G401.6 (cell line): ENCODE data around the gene CAMTA1.

Experiments used
- FAIRE-seq: peaks from 2 replicates; lab custom pipeline; 2012; peaks lifted over from hg19 to GRCh38; lab: Jason Lieb, UNC

The CAMTA1 gene

DNA sequence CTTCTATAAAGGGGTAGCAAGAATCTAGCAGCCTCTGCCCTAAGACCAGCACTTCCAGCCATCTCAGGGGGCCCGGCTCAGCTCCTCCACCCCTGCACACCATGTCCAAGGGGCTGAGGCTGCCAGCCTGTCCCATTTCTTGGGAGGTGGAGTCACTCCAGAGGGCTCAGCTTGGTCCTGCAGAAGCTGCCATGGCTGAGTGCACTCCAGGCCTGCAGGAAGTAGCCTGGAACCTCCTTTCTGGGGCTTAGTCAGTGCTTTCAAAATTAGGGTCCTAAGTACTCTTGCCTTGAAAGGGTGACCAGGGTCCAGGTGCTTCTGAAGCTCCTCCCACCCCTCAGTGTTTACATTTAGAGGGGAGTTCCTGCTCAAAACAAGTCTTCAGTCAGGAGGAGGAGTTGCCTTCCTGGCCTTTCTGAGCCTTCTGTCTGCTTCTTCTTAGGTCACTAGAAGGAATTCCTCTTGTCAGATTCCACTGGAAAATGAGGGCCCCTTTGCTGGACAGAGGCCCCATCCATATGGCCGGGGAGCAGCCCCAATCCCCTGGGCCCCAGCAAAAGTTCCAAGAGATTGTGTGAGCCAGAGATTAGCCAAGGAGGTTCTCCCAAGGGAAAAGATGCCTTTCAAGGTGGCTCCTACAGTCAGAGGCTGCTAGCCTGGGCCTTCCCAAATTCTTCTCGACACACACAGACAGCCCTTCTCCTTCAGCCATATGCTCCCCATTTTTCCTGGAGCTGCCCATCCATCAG lies 857.7 kb downstream of the CAMTA1 start:
- no peak for FAIRE-seq

DNA sequence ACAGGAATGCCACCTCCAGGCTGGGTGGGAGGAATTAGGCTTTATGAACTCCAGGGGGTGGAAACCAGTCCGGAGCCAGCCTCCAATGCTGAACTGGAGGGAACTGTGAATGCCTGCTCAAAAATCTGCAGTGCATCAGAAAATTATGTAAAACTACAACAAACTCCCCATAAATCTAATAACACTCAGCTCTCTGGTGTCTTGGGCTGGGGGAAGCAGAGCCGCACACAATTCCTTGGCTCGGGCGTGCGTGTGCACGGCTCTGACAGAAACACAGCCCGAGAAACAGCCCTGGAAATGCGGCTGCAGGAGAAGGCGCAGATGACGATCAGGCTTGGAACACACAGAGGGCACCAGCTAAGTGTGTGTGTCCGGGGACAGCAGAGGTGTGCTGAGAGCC lies 858.3 kb downstream of the CAMTA1 start:
- no peak for FAIRE-seq

DNA sequence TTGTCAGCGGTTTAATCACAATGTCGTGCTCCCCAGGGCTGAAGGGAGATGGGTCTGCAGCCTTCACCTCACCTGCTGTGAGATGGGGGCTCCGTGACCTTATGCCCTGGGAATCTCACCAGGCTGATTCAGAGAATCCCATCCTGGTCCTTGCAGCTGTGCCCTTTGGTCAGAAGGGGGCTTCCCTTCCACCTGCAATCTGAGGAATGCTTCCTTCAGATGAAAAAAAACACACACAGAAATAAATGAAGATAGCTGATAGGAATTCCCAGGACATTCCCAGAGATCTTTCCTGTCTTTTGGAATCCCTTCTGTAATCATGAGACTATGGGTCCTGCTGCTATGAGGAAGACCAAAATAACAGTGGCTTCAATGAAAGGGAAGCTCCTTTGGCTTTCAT lies 858.8 kb downstream of the CAMTA1 start:
- FAIRE-seq = no peak

DNA sequence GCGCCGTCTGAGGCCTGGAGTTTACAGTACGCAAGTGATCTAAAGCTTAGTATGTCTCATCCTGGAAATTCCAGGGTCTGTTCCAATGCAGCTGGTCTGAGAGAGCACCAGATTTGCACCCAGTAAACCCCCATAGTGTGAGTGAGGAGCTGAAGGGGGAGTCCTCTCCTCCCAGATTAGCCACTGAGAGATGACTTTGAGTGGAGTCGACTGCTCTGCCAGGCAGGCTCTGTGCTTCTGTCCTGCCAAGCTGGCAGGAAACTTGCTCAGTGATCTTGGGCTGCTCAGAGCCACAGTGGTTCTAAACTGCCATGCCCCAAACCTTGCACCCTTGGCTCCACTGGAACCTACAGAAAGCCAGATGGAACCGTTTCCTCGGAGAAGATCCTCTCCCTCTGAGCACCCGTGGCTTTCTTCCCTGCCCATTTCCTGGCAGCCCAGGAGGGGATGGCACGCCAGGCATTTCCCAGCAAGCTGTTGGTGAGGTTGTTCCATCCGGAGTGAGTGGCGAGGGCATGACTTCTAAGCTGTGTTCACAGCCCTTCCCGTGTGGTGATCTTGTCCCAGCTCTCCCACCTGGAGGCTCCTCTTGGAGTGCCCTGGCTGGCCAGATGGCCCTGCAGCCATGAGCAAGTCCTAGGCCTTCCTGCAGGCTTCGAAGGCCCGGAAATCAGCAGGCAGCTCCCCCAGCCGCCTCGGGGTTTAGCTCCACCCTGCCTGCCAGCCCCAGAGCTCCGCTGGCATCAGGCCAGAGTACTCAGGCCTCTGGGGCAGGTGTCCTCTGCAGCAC lies 859.9 kb downstream of the CAMTA1 start:
- FAIRE-seq = no peak

DNA sequence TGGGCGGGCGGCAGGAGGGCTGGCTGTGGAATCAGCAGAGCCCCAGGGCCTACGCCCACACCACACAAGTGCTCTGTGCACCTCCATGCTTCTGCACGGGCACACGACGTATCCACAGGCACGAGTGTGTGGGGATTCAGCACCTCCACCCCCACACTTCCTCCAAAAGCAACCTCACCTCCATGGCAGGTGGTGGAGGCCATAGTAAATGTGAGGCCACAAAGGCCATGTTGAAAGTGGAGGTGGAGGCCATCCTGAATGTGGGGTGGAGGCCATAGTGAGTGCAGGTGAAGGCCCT lies 860.4 kb downstream of the CAMTA1 start:
- no peak for FAIRE-seq

DNA sequence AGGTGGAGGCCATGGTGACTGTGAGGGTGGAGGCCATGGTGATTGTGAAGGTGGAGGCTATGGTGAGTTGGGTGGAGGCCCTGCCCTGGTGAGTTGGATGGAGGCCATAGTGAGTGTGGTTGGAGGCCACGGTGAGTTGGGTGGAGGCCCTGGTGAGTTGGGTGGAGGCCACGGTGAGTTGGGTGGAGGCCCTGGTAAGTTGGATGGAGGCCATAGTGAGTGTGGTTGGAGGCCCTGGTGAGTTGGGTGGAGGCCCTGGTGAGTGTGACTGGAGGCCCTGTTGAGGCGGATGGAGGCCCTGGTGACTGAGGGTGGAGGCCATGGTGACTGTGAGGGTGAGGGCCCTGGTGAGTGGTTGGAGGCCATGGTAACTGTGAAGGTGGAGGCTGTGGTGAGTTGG lies 860.9 kb downstream of the CAMTA1 start:
- FAIRE-seq = no peak

DNA sequence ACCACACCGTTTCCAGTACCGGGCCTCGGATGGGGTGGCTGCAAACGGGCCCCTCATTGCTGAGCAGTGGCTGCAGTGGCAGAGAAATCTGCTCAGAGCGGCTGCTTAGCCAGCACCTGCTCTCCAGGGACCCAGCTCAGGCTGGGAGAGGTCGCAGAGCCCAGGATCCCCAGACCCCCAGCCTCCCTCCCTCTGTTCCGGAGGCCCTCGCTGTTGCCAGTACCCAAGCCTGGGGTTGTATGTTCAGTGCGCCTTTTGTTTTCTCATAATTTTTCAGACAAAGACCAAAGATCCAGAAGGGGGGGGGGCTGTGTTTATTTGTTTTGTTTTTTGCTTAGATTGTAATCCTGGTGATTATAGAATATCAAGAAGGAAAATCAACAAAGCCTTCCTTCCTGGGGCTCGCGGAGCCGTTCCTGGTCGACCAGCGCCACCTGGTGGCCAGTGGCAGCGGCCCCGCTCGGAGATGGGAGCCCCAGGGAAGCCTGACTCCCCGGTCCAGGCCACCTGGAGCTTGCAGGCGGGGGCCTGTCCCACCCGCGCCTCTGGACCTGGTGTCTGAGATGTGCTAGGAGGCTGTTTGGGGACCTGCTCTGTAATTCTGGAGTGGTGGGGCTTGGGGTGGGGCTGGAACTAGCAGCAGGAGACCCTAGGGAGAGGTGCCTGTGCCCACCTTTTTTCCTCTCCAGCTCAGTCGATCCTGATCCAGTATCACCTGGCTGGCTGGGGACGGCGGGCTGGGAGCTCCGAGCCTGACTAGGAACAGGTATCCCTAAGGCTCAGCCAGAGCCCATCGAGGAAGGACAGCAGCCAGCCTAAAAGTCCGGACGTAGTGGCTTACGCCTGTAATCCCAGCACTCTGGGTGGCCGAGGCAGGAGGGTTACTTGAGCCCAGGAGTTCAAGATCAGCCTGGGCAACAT lies 862.0 kb downstream of the CAMTA1 start:
- peak; percentile 55 for FAIRE-seq

DNA sequence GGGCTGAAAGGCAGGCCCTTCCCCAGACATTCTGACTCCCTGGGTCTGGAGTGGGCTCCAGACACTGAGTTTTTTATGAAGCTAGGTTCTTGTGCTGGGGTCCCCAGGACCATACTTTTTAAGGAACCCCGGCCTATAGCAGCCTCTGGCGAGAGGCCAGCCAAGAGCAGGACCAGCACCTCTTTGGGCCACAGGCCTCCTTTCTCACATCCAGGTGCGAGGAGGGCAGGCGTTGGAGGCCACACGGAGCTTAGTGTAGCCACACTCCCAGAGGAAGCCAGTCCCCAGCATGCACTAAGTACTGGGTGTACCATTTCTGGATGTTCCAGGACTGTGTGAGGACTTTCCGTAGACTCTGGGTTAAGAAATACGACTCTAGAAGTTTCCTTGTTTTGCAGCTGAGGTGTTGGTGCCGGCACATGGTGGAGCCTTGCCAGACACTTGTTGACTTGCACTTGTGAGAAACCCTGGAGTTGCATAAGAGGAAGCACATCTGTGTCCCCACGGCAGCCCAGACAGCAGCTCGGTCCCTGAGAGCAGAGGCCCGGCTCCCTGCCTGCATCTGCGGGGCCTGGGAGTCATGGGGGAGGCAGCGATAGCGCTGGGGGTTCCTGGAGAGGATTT lies 863.6 kb downstream of the CAMTA1 start:
- FAIRE-seq = no peak

DNA sequence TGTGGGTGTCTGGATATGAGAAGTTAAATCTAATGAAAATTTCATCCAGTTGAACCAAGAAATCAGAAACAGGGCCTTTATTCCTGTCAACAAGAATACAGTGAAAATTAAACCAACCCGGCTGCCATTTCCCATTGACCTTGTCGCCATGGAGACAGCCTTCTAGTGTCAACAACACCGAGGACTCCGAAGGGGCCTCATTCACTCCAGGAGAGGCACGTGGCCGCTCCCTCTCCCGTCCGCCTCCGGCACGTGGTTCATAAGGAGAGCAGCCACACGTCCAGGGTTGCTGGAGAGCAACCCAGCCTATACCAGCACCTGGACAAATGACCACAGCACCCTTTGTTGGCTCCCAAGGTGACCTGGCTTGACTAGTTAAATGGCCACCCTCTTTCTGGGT lies 865.5 kb downstream of the CAMTA1 start:
- FAIRE-seq = no peak

DNA sequence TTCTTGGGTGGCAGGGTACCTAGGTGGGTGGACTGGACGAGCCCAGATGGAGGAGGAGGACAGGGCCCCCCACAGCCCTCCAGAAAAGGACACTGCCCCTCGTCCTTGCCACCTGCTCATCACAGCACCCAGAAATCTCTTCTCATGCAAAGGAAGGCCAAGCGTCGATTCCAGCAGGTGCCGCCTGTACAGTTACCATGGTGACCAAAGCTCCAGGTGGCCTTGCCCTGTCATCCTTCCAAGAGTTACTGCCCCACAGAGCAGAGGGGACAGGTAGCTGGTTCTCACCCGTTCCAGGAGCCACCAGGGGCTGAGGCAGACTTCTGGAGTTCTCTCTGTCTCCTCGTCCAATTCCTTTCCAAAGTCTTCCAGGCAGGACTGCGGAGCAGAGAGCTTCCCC lies 865.9 kb downstream of the CAMTA1 start:
- no peak for FAIRE-seq

DNA sequence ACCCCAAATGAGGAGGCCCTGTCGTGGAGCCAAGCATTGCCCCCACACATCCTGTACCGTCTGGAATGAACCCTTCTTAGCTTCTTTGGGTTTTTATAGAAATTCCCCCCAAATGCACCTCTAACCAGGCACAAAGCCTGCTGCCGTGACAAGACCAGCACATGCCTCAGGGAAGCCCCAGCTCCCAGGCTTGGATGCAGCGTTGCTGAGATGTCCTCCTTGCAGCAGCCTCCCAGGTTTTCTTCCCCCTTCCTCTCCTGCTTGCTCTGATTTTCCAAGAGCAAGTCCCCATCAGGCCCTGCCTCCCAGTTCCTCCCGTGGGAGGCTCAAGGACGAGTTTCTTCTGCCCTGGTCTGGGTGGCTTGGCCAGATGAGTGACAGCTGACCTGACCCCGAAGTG lies 866.8 kb downstream of the CAMTA1 start:
- no peak for FAIRE-seq

DNA sequence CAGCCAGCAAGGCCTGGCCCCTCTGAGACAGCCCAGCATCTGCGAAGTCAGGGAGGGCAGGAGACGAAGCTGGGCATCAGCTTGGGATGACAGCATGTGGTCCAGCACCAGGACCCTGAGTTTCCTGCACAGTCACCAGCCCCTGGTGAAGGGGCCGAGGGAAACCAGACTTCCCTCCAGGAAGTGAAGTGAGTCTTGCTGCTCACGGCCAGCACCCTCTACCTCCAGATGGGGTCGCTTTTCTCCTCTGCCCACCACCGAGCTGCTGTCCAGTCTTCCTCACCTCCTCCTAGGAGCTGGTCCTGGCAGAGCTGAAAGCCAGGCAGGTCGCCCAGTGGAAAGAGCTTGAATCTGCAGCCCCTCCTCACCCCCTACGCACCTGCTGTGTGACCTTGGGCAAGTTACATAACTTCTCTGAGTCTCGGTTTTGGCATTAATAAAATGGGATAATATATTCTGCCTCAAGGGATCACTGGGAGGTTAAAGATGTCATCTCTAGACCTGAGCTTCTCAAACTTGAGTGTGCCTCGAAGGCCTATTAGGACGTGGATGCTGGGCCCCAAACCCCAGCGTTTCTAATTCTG lies 867.4 kb downstream of the CAMTA1 start:
- FAIRE-seq = no peak

DNA sequence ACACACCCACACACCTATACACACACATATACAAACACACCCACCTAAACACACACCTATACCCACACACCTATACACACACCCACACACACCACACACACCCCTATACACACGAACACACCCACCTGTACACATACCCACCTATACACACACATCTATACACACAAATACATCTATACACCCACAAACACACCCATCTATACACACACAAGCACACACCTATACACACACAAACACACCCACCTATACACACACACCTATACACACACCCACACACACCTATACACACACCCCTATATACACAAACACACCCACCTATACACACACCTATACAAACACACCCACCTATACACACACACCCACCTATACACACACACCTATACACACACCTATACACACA lies 869.5 kb downstream of the CAMTA1 start:
- no peak for FAIRE-seq

DNA sequence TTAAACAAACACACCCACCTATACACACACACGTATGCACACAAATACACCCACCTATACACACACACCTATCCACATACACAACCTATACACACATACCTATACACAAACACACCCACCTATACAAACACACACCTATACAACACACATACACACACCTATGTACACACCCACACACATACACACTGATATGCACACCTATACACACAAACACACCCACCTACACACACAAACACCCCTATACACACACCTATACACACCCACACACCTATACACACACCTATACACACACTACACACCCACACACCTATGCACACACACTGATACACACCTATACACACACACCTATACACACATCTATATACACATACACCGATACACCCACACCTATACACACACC lies 870.1 kb downstream of the CAMTA1 start:
- FAIRE-seq = no peak

DNA sequence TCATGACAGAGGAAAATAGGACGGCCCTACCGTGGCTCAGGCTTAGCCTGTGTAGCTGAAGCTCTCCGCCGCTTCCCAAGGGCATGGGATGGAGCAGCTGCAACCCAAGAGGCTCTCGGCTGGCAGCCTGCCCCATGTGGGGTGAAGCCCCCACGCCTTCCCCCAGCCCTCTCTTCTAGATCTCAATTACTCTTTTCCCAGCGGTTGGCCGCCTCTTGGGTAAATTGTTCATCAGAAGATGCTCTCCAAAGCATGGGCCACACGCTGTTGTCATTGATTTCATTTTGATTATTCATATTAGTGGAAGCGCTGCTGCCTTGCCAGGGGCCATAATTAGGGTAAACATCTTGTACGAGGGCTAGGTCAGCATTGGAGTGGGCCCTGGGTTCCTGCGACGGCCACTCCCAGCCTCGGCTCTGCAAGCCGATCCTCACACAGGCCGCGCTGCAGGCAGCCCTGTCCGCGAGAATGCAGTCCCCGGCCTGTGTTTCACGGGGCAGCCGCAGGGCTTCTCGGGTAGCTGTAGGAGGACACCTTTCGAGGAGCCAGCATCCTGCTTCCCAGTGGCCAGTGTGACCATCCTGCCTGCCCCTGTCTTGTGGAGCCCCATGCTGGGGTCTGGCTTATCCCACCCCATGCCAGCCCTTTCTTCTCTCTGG lies 871.4 kb downstream of the CAMTA1 start:
- no peak for FAIRE-seq

DNA sequence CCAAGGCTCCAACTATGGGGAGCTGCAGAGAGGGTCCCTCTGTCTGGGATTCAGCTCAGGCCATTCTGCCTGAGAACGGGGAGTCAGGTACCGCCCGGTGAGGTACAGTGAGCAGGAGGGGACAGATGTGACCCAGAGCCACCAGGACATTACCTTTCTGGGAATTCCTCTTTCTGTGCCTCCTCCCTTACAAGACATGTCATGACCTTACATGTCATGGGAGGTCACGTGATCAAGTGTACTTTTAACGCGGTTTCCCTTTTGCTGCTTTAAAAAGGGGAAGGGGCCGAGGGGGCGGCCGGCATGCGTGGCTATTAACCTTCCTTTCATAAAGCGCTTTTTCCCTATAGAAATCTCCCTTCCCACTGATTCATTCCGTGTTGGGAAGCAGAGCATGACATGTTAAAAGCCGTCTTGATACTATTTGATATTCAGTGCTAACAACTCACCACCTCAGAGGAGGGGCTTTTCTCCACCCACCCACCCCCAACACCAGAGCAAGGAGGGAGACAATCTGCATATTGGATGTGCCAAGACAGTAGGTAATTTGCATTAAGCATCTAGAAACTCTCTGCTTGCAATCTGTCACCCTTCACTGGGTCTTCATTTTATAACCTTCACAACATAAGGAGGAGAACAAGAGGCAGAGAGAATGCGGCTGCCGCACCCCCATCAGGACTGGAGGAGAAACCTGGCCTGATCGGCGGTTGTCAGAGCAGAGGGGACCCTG lies 872.2 kb downstream of the CAMTA1 start:
- FAIRE-seq = no peak

DNA sequence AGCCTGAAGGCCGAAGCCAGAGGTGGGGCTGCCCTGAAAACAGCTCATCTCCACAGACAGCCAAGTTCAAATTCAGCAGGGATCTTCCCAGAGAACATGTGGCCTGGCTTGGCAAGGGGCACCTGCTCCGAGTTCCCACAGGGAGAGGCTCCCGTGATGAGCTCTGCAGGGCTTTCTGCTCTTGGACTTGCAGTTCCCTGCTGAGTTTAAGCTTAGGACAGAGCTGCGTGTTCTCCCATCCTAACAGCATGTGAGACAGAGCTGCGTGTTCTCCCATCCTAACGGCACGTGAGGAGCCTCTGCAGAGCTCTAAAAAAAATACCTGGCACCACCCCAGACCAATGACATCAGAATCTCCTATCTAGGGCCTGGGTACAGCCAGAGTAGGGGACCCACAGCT lies 872.8 kb downstream of the CAMTA1 start:
- FAIRE-seq = no peak

DNA sequence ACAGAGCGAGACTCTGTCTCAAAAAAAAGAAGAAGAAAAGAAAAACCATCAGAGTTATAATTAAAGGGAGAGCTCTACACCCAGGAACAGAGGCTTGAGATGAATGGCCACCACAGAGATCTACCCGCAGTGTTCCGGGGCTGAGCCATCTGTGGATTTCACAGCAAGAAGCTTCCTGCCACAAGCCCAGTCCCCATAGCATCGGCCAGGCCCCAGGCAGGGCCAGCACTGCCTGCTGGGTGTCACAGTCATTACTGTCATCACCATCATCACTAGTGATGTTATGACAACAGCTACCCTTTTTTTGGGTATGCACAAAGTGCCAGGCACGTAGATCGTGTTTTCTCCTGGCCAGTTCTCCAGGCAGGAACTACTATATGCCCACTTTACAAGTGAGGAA lies 874.3 kb downstream of the CAMTA1 start:
- FAIRE-seq = no peak

DNA sequence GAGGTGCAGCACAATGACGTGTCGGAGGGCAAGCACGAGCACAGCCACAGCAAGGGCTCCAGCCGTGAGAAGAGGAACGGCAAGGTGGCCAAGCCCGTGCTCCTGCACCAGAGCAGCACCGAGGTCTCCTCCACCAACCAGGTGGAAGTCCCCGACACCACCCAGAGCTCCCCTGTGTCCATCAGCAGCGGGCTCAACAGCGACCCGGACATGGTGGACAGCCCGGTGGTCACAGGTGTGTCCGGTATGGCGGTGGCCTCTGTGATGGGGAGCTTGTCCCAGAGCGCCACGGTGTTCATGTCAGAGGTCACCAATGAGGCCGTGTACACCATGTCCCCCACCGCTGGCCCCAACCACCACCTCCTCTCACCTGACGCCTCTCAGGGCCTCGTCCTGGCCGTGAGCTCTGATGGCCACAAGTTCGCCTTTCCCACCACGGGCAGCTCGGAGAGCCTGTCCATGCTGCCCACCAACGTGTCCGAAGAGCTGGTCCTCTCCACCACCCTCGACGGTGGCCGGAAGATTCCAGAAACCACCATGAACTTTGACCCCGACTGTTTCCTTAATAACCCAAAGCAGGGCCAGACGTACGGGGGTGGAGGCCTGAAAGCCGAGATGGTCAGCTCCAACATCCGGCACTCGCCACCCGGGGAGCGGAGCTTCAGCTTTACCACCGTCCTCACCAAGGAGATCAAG lies 878.3 kb downstream of the CAMTA1 start:
- FAIRE-seq = no peak

DNA sequence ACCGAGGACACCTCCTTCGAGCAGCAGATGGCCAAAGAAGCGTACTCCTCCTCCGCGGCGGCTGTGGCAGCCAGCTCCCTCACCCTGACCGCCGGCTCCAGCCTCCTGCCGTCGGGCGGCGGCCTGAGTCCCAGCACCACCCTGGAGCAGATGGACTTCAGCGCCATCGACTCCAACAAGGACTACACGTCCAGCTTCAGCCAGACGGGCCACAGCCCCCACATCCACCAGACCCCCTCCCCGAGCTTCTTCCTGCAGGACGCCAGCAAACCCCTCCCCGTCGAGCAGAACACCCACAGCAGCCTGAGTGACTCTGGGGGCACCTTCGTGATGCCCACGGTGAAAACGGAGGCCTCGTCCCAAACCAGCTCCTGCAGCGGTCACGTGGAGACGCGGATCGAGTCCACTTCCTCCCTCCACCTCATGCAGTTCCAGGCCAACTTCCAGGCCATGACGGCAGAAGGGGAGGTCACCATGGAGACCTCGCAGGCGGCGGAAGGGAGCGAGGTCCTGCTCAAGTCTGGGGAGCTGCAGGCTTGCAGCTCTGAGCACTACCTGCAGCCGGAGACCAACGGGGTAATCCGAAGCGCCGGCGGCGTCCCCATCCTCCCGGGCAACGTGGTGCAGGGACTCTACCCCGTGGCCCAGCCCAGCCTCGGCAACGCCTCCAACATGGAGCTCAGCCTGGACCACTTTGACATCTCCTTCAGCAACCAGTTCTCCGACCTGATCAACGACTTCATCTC lies 879.1 kb downstream of the CAMTA1 start:
- FAIRE-seq = no peak
